Ascending aorta (tissue), 2 donors: ENCODE data around the gene LMOD1. TPM values are rescaled to one million over a fixed set of nuclear protein-coding genes. Genes with fewer than 3 reads are reported as not detected.

ENCODE experiments used
- DNase-seq, 2 donors: peaks; one replicate each; pipeline ENCODE4 v3.0.0-alpha.2; 2019; ENCODE audit warnings: low spot score in 2 of 2
- H3K27ac ChIP-seq, 2 donors: fragments of 200-600 bp; sonication (generic); one replicate each; pipeline ENCODE4 v1.5.1; 2016 to 2017; ENCODE audit warnings: mild to moderate bottlenecking in 1 of 2
- H3K27me3 ChIP-seq: fragments of 200-600 bp; sonication (generic); one replicate; pipeline ENCODE4 v1.5.1; 2017
- H3K36me3 ChIP-seq, 2 donors: fragments of 200-600 bp; sonication (generic); one replicate each; pipeline ENCODE4 v1.5.1; 2016
- H3K4me1 ChIP-seq, 2 donors: fragments of 200-600 bp; sonication (generic); one replicate each; pipeline ENCODE4 v1.5.1; 2016 to 2017; ENCODE audit warnings: mild to moderate bottlenecking in 1 of 2
- H3K4me3 ChIP-seq, 2 donors: fragments of 200-600 bp; sonication (generic); one replicate each; pipeline ENCODE4 v1.5.1; 2016 to 2017; ENCODE audit warnings: mild to moderate bottlenecking in 1 of 2
- H3K9me3 ChIP-seq, 2 donors: fragments of 200-600 bp; sonication (generic); one replicate each; pipeline ENCODE4 v1.5.1; 2016
- CTCF ChIP-seq, 3 experiments: fragments of 200-600 bp in 2 of 3; fragments of 450-650 bp in 1 of 3; sonication (generic) in 2 of 3; IDR thresholded peaks; one replicate each; pipeline ENCODE4 v1.5.1; 2016 to 2019; ENCODE audit warnings: antibody characterized with exemption in 3 of 3, mild to moderate bottlenecking in 1 of 3, moderate library complexity in 1 of 3
- intact Hi-C: fragments of 100-400 bp; cut with DNase I; formaldehyde crosslinking; loops from one replicate; pipeline ENCODE4 v1.15.1; 2023
- total RNA-seq: library from RNA; depleted of rRNA; stranded (reverse); fragments of >200 nt; gene quantifications from one replicate; pipeline ENCODE4 v1.1.0, GENCODE V29; 2016

The LMOD1 gene
- total RNA-seq, 1 donor from 2014 or later: 316 TPM

GRCh38 chr1:201898992-201899391, 47.4 kb downstream of the LMOD1 start:
- H3K9me3 ChIP-seq: no peaks in the 10 kb centered on the region
- intact Hi-C loops: no loop called here
- H3K27ac ChIP-seq: peak overlapping the region; percentile 87 to 94
- peak overlapping the region in 1 of 2 donors; percentile 17 for H3K4me3 ChIP-seq
- DNase-seq: no peak
- no peak for TF ChIP-seq CTCF (IDR thresholded peaks at IDR 0.05)
- peaks cover 58 to 86% of the 10 kb centered on the region in 2 donors for H3K4me1 ChIP-seq
- no peaks in the 10 kb centered on the region for H3K27me3 ChIP-seq
- H3K36me3 ChIP-seq: peaks cover 29 to 37% of the 10 kb centered on the region in 2 donors

- H3K27me3 ChIP-seq: no peaks in the 10 kb centered on the region
- peaks cover 29 to 37% of the 10 kb centered on the region in 2 donors for H3K36me3 ChIP-seq
- intact Hi-C loops: no loop called here
- no peaks in the 10 kb centered on the region for H3K9me3 ChIP-seq
- no peak for TF ChIP-seq CTCF (IDR thresholded peaks at IDR 0.05)
- peaks cover 52 to 80% of the 10 kb centered on the region in 2 donors for H3K4me1 ChIP-seq
- H3K4me3 ChIP-seq: no peak overlapping the region
- H3K27ac ChIP-seq: peak overlapping the region; percentile 87 to 94
- DNase-seq: no peak
Observed at GRCh38 chr1:201898240-201898894, 48.0 kb downstream of the LMOD1 start.

- DNase-seq: peak; percentile 66 to 94
- Histone ChIP-seq H3K36me3 (peaks cover 29 to 37% of the 10 kb centered on the region in 2 donors), H3K4me3 (no peak overlapping the region), H3K27ac (peak overlapping the region; percentile 87 to 94), H3K9me3 (no peaks in the 10 kb centered on the region), H3K27me3 (no peaks in the 10 kb centered on the region), H3K4me1 (peaks cover 44 to 75% of the 10 kb centered on the region in 2 donors)
- intact Hi-C loops: loop anchor here (1.0 kb wide), 1 partner anchor 49 kb away; the partner anchor contains the start of gene LMOD1
- peak in 1 of 3 experiments; percentile 33 for TF ChIP-seq CTCF (IDR thresholded peaks at IDR 0.05)
Observed at GRCh38 chr1:201896951-201897391, 49.4 kb downstream of the LMOD1 start.

- Histone ChIP-seq H3K36me3 (peaks cover 29 to 37% of the 10 kb centered on the region in 2 donors), H3K27ac (peak overlapping the region; percentile 87 to 94), H3K9me3 (no peaks in the 10 kb centered on the region), H3K4me3 (no peak overlapping the region), H3K27me3 (no peaks in the 10 kb centered on the region), H3K4me1 (peaks cover 42 to 69% of the 10 kb centered on the region in 2 donors)
- intact Hi-C loops: loop anchor here (1.0 kb wide), 3 partner anchors 18 to 76 kb away; partner anchors contain the start of gene LMOD1
- DNase-seq: peak; percentile 69 to 96
- peak; percentile 90 to 97 (median 94) for TF ChIP-seq CTCF (IDR thresholded peaks at IDR 0.05)
Observed at GRCh38 chr1:201895913-201896807, 50.2 kb downstream of the LMOD1 start.

- Histone ChIP-seq H3K27ac (peak overlapping the region; percentile 87 to 94), H3K4me1 (peaks cover 36 to 66% of the 10 kb centered on the region in 2 donors)
- intact Hi-C loops: loop anchor here (1.0 kb wide), 2 partner anchors 17 to 77 kb away; no protein-coding TSS in a partner anchor
Observed at GRCh38 chr1:201895120-201895665, 51.2 kb downstream of the LMOD1 start.

More at GRCh38 chr1:201895120-201895665, 51.2 kb downstream of the LMOD1 start:
- no peak for DNase-seq
- no peak overlapping the region for H3K4me3 ChIP-seq
- TF ChIP-seq CTCF (IDR thresholded peaks at IDR 0.05): no peak
- no peaks in the 10 kb centered on the region for H3K27me3 ChIP-seq
- no peaks in the 10 kb centered on the region for H3K9me3 ChIP-seq
- peaks cover 28 to 37% of the 10 kb centered on the region in 2 donors for H3K36me3 ChIP-seq
